Measurements from ENCODE around the gene MEAK7.

MEAK7 gene

DNA sequence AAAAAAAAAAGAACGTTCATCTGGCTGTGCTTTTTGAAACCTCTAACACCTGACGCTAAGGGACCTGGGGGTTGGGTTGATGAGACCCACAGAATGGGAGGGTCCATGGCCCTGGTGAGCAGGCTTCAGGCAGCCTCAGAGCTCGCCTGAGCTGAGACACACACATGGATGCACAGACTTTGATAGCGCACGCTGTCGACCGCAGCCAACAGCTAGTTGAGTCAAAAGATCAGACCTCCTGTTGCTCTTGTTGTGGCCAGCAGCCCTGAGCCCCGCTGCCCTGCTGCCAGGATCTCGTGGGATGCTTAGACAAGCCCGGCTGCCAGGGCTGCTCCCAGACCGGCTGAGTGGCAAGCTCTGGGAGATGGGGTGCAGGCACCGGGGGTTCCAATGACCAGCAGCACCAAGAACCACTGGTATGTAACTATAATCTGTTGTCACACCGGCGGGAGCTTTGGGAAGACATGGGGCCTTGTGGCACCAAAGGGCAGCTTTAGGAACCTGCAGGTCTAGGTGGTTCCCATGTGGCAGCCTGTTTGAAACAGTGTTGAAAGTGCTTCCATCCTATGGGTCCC, 20.0 kb upstream of the MEAK7 start:
- no peaks in the 10 kb centered on the region for H4K20me1 ChIP-seq (ENCODE audit: control insufficient read depth, insufficient read depth, low read depth, low read length)
- H3K27me3 ChIP-seq (ENCODE audit: control insufficient read depth, low read length) = peaks cover 8% of the 10 kb centered on the region; the same call in 1 of the 2 replicates
- H3K4me1 ChIP-seq (ENCODE audit: control insufficient read depth, low read length) = no peaks in the 10 kb centered on the region
- H3K27ac ChIP-seq (ENCODE audit: low read depth, low read length) = no peak overlapping the region
- no peaks in the 10 kb centered on the region for H3K36me3 ChIP-seq (ENCODE audit: control insufficient read depth, low read length)
- peaks cover under 1% of the 10 kb centered on the region; the same call in 1 of the 2 replicates for H3K9me3 ChIP-seq (ENCODE audit: control insufficient read depth, insufficient read depth, low read length)
- no peaks in the 10 kb centered on the region for H3K79me2 ChIP-seq (ENCODE audit: control insufficient read depth, low read length)
- H3K9me2 ChIP-seq (replicated peaks; ENCODE audit: control insufficient read depth, low read length) = no peaks in the 10 kb centered on the region
- H3K4me2 ChIP-seq (ENCODE audit: low read length) = no peak overlapping the region
- H3K4me3 ChIP-seq (ENCODE audit: low read length) = no peak overlapping the region
- TF ChIP-seq, protein P1, sequence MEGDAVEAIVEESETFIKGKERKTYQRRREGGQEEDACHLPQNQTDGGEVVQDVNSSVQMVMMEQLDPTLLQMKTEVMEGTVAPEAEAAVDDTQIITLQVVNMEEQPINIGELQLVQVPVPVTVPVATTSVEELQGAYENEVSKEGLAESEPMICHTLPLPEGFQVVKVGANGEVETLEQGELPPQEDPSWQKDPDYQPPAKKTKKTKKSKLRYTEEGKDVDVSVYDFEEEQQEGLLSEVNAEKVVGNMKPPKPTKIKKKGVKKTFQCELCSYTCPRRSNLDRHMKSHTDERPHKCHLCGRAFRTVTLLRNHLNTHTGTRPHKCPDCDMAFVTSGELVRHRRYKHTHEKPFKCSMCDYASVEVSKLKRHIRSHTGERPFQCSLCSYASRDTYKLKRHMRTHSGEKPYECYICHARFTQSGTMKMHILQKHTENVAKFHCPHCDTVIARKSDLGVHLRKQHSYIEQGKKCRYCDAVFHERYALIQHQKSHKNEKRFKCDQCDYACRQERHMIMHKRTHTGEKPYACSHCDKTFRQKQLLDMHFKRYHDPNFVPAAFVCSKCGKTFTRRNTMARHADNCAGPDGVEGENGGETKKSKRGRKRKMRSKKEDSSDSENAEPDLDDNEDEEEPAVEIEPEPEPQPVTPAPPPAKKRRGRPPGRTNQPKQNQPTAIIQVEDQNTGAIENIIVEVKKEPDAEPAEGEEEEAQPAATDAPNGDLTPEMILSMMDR (IDR thresholded peaks at IDR 0.05; ENCODE audit: low read depth, low read length, poor library complexity, severe bottlenecking) = no peak
- no peak for TF ChIP-seq EZH2phosphoT487 (IDR thresholded peaks at IDR 0.05; ENCODE audit: borderline replicate concordance, low read length)
- H3F3A ChIP-seq (ENCODE audit: control insufficient read depth, insufficient read depth) = no peaks in the 10 kb centered on the region

DNA sequence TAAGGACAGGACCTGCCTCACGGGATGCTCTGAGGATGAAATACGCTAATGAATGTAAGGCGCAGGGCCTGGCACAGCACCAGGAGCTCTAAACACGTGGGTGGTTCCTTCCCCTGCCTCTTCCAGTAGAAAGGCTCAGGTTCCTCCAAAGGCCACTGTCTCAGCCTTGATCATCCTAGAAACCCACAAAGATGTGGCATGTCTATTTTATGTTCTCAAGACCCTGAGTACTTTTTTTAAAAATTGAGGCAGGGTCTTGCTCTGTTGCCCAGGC, 17.0 kb upstream of the MEAK7 start:
- H3K36me3 ChIP-seq (ENCODE audit: control insufficient read depth, low read length) = no peaks in the 10 kb centered on the region

DNA sequence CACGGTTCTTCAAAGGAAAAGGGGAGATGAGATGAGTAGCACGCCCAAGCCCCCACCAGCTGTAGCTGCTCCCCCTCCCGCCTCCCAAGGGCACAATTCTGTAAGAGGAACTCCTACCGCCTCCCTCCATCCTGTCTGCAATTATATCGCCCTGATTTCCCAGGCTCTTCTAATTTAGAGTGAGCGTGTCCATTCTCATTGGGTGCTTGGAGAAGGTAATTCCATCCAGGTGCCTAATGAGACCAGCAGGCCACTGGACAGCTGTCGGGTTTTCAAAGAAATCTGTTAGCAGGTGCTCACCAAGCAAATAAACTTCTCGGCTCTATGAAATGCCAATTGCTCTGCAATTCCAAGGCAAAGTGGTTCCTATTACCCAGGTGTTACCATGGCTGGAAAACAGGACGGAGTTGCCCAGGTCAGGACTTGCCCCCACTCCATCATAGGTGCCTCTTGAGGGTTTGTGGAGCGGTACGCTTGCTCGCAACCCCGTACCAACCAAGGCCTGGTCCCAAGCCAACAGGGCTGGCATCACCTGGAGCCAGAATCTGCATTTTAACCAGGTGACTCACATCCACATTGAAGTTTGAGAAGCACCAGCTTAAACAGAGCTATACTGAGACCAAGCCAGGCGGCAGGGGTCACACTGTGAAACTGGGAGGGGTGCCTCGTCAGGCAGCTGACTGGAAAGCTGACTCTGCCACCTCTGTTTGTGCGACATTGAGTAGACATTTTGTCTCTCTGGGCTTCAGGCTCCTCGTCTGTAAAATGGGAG, 16.5 kb upstream of the MEAK7 start:
- Histone ChIP-seq H3K9me2 (replicated peaks; ENCODE audit: control insufficient read depth, low read length) (no peaks in the 10 kb centered on the region), H3K4me1 (ENCODE audit: control insufficient read depth, low read length) (no peaks in the 10 kb centered on the region), H3K4me3 (ENCODE audit: low read length) (no peak overlapping the region), H3K27ac (ENCODE audit: low read depth, low read length) (no peak overlapping the region), H4K20me1 (ENCODE audit: control insufficient read depth, insufficient read depth, low read depth, low read length) (no peaks in the 10 kb centered on the region), H3K36me3 (ENCODE audit: control insufficient read depth, low read length) (no peaks in the 10 kb centered on the region), H3K27me3 (ENCODE audit: control insufficient read depth, low read length) (peaks cover 4% of the 10 kb centered on the region; the same call in 1 of the 2 replicates), H3F3A (ENCODE audit: control insufficient read depth, insufficient read depth) (0 out of 2 replicates have a peak, but pooled peaks cover 3% of the 10 kb centered on the region), H3K9me3 (ENCODE audit: control insufficient read depth, insufficient read depth, low read length) (no peaks in the 10 kb centered on the region), H3K4me2 (ENCODE audit: low read length) (no peak overlapping the region), H3K79me2 (ENCODE audit: control insufficient read depth, low read length) (no peaks in the 10 kb centered on the region)
- TF ChIP-seq EZH2phosphoT487 (IDR thresholded peaks at IDR 0.05; ENCODE audit: borderline replicate concordance, low read length) = no peak
- TF ChIP-seq, protein P1 (IDR thresholded peaks at IDR 0.05; ENCODE audit: low read depth, low read length, poor library complexity, severe bottlenecking) = no peak

More for the DNA sequence above, 17.0 kb upstream of the MEAK7 start:
- no peak for TF ChIP-seq EZH2phosphoT487 (IDR thresholded peaks at IDR 0.05; ENCODE audit: borderline replicate concordance, low read length)
- TF ChIP-seq, protein P1 (IDR thresholded peaks at IDR 0.05; ENCODE audit: low read depth, low read length, poor library complexity, severe bottlenecking) = no peak
- Histone ChIP-seq H3K27ac (ENCODE audit: low read depth, low read length) (no peak overlapping the region), H3K4me1 (ENCODE audit: control insufficient read depth, low read length) (no peaks in the 10 kb centered on the region), H3K9me2 (replicated peaks; ENCODE audit: control insufficient read depth, low read length) (no peaks in the 10 kb centered on the region), H3F3A (ENCODE audit: control insufficient read depth, insufficient read depth) (no peaks in the 10 kb centered on the region), H4K20me1 (ENCODE audit: control insufficient read depth, insufficient read depth, low read depth, low read length) (no peaks in the 10 kb centered on the region), H3K4me3 (ENCODE audit: low read length) (no peak overlapping the region), H3K27me3 (ENCODE audit: control insufficient read depth, low read length) (peaks cover 4% of the 10 kb centered on the region; the same call in 1 of the 2 replicates), H3K4me2 (ENCODE audit: low read length) (no peak overlapping the region), H3K9me3 (ENCODE audit: control insufficient read depth, insufficient read depth, low read length) (no peaks in the 10 kb centered on the region), H3K79me2 (ENCODE audit: control insufficient read depth, low read length) (no peaks in the 10 kb centered on the region)

Data from DOHH2 (cell line).